GM12878 (cell line): ENCODE measurements around the gene IL1R2.

Experiments used
- FOXM1 ChIP-seq: IDR thresholded peaks from 2 replicates; pipeline ENCODE4 v1.6.1; 2012; ENCODE audit warnings: low read depth, mild to moderate bottlenecking, inconsistent platforms, low read length, moderate library complexity
- TBL1XR1 ChIP-seq: IDR thresholded peaks from 2 replicates; pipeline ENCODE4 v1.6.1; 2012; ENCODE audit warnings: low read depth, low read length, improper control_type of control experiment
- TF ChIP-seq, protein P1 (sequence below), 3 experiments: IDR thresholded peaks in 2 of 3; conservative IDR thresholded peaks in 1 of 3; 2 replicates each; pipeline ENCODE4 v1.5.1; 2011; ENCODE audit warnings: low read depth in 3 of 3, low read length in 3 of 3, mild to moderate bottlenecking in 3 of 3, control low read depth in 2 of 3, moderate library complexity in 2 of 3, inconsistent platforms in 1 of 3, mixed read lengths in 1 of 3; ENCODE audit not compliant: control insufficient read depth in 2 of 3, insufficient read depth in 1 of 3; ENCODE audit errors: extremely low read depth in 1 of 3

DNA sequence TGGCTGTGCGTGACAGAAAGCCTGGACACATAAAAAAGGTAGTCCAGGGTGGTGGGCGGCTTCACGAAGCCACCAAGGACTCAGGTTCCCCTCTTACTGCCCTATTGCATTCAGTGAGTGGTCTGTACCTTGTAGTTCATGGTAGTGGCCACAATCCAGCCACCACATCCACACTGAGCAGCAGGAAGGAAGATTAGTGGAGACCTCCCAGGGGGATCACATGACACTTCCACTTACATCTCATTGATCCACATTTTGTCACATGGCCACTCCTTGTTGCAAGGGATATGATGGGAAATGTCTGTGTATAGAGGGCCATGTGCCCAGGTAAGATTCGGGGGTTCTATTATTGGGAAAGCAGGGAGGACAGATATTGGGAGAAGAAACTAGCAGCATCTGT, 13.7 kb downstream of the IL1R2 start:
- no peak for TF ChIP-seq FOXM1
- TF ChIP-seq, protein P1, sequence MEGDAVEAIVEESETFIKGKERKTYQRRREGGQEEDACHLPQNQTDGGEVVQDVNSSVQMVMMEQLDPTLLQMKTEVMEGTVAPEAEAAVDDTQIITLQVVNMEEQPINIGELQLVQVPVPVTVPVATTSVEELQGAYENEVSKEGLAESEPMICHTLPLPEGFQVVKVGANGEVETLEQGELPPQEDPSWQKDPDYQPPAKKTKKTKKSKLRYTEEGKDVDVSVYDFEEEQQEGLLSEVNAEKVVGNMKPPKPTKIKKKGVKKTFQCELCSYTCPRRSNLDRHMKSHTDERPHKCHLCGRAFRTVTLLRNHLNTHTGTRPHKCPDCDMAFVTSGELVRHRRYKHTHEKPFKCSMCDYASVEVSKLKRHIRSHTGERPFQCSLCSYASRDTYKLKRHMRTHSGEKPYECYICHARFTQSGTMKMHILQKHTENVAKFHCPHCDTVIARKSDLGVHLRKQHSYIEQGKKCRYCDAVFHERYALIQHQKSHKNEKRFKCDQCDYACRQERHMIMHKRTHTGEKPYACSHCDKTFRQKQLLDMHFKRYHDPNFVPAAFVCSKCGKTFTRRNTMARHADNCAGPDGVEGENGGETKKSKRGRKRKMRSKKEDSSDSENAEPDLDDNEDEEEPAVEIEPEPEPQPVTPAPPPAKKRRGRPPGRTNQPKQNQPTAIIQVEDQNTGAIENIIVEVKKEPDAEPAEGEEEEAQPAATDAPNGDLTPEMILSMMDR (IDR thresholded peaks at IDR 0.05 in 2 of 3, conservative IDR thresholded peaks at IDR 0.05 in 1 of 3; ENCODE audit: control insufficient read depth in 2 of 3, extremely low read depth in 1 of 3, insufficient read depth in 1 of 3, low read depth in 3 of 3, low read length in 3 of 3), result no peak
- TF ChIP-seq TBL1XR1, result no peak
